ENCODE measurements around the gene NXPH3.

DNA sequence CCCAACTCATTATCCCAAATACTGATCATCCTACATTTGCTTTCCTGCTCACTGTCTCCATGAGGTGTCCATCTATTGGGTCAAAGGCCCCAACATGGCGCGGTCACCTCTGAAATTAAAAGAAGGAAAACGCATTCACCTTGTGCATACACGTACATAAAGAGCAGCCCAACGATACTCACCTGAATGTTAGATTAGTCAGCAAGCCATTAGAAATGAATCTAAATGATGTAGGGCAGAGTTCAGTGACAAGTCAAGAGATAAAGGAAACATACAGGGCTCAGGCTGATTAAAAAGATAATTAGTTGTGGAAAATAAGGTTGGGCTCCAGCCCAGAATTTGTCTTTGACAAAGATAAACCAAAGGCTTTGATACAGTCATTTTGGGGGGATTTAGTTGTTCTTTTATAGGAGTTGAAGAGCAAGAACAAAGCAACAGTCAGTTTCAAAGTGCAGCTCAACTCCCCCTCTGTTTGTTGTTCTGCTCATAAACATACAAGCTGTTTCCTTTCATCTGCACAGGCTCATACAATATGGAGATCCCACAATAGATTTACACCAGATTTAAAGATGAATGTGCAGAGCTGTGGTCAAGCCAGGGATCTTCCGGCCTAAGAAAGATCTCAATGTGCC is 21.1 kb downstream of the NXPH3 start:
- TF ChIP-seq, protein P1, sequence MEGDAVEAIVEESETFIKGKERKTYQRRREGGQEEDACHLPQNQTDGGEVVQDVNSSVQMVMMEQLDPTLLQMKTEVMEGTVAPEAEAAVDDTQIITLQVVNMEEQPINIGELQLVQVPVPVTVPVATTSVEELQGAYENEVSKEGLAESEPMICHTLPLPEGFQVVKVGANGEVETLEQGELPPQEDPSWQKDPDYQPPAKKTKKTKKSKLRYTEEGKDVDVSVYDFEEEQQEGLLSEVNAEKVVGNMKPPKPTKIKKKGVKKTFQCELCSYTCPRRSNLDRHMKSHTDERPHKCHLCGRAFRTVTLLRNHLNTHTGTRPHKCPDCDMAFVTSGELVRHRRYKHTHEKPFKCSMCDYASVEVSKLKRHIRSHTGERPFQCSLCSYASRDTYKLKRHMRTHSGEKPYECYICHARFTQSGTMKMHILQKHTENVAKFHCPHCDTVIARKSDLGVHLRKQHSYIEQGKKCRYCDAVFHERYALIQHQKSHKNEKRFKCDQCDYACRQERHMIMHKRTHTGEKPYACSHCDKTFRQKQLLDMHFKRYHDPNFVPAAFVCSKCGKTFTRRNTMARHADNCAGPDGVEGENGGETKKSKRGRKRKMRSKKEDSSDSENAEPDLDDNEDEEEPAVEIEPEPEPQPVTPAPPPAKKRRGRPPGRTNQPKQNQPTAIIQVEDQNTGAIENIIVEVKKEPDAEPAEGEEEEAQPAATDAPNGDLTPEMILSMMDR (IDR thresholded peaks at IDR 0.05), result no peak
- no peak for TF ChIP-seq EZH2 (IDR thresholded peaks at IDR 0.05; ENCODE audit: borderline replicate concordance, insufficient read depth, low read depth, low read length, poor library complexity, severe bottlenecking)

Measured in B cell (primary cell).